G401 (cell line): Measurements from ENCODE around the gene LRRC25. TPM values are rescaled to one million over a fixed set of nuclear protein-coding genes. Genes with fewer than 3 reads are reported as not detected.

Experiments used
- DNase-seq: peaks from one replicate; pipeline ENCODE4 v3.0.0-alpha.2; 2015; ENCODE audit warnings: low spot score
- in situ Hi-C: cut with HindIII; loops from 2 replicates; pipeline ENCODE4 v1.10.0; 2016; ENCODE audit warnings: low sequenced_read_pairs, mixed read lengths
- total RNA-seq: library from RNA; depleted of rRNA; stranded (reverse); fragments of >200 nt; shearing (Covaris generic); gene quantifications from 2 replicates; pipeline ENCODE4 v1.2.3, GENCODE V29; 2014

LRRC25 gene
- total RNA-seq, 1 experiment from 2014 or later: not detected

GRCh38 chr19:18436671-18437490, 39.5 kb upstream of the LRRC25 start:
- DNase-seq: peak; percentile 67
- in situ Hi-C loops: no loop called here

GRCh38 chr19:18435842-18436670, 38.6 kb upstream of the LRRC25 start:
- in situ Hi-C loops: no loop called here
- no peak for DNase-seq

GRCh38 chr19:18435178-18435841, 37.9 kb upstream of the LRRC25 start:
- no peak for DNase-seq
- in situ Hi-C loops: no loop called here

DNA sequence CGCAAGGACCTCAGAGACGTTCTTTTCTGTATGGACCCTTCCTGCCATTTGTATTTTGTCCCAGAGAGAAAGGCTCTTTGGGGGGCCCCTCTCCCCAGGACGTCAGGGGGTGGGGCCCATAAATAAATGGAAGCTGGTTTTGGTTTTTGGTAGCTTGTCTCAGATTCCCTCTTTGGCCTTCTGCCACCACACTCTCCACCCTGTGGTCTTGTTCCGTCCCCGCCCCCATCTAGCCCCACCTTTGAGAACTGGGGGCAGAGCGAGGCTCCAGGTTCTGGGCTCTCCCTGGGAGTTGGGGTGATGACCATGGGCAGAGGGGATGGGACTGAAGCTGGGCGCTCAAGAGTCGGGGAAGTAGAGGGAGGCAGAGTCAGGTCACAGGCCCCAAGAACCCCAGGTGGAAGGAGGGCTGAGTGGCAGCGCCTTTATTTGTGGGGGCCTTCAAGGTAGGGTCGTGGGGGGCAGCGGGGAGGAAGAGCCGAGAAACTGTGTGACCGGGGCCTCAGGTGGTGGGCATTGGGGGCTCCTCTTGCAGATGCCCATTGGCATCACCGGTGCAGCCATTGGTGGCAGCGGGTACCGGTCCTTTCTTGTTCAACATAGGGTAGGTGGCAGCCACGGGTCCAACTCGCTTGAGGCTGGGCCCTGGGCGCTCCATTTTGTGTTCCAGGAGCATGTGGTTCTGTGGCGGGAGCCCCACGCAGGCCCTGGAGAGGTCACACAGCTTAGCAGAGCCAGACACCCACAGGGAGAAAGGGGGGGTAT, 37.2 kb upstream of the LRRC25 start:
- in situ Hi-C loops: no loop called here
- DNase-seq: no peak

DNA sequence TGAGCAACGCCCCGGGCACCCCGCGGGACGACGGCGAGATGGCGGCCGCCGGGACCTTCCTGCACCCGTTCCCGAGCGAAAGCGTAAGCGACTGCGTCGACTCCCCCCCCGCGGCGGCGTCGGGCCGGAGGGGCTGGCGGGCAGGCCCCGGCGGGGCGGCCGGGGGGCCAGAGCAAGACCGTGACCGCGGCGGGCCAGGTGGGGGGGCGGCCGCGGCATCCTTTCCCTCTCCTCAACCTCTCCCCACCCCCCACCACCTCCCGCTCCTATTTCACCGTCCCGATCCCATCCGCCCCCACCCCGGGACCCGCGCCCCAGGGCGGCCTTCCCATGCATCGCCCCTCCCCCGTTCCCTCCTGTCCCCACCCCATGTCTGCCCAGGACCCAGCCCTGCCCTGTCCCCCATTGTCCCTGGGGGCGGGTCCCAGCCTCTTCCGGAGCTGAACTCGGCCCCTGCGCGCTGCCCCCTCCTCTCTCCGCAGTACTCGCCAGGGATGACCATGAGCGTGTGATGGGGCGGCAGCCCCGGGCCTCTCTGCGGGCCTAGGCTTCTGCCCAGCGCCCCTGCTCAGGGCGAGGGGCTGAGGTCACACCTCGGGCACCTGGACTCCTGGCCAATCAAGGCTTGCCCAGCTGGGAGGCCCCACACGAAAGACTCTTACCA, 36.4 kb upstream of the LRRC25 start:
- DNase-seq: no peak
- in situ Hi-C loops: no loop called here

- DNase-seq: no peak
- in situ Hi-C loops: no loop called here
These were observed 35.7 kb upstream of the LRRC25 start for GRCh38 chr19:18433015-18433691.

- in situ Hi-C loops: no loop called here
- no peak for DNase-seq
These were observed 35.0 kb upstream of the LRRC25 start for GRCh38 chr19:18432275-18433014.

- DNase-seq: no peak
These were observed 34.2 kb upstream of the LRRC25 start for GRCh38 chr19:18431351-18432197.

DNA sequence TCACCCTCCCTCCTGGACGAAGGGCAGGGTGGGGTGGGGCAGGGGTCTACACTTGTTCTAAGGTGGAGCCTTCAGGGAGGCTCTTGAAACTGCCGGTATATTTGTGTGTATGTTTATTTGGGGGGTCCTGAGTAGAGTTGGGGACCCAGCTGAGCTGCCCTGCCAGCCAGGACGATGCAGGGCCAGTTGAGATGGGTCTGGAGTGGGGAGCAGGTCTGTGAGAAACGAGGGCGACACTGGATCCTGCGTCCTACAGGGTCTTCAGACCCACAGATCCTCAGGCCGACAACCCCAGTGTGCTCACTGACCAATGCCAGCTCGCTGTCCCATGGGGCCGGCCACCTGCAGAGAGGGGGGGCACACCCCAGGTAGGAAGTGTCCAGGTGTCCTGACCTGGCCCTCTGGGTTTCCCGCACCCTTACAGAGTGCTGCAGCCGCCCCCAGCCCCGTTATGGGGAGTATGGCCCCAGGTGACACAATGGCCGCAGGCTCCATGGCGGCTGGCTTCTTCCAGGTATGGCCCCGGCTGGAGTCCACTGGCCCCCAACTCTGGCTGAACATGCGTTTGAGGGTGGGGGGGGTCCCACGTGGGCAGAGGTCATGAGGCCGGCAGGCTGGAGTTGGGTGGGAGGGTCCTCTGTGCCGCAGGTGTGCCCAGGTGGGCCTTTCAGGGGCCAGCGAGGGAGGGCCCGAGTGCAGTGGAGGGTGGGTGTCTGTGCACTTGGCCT, 33.2 kb upstream of the LRRC25 start:
- no peak for DNase-seq
- in situ Hi-C loops: no loop called here

More at GRCh38 chr19:18431351-18432197, 34.2 kb upstream of the LRRC25 start:
- in situ Hi-C loops: no loop called here

DNA sequence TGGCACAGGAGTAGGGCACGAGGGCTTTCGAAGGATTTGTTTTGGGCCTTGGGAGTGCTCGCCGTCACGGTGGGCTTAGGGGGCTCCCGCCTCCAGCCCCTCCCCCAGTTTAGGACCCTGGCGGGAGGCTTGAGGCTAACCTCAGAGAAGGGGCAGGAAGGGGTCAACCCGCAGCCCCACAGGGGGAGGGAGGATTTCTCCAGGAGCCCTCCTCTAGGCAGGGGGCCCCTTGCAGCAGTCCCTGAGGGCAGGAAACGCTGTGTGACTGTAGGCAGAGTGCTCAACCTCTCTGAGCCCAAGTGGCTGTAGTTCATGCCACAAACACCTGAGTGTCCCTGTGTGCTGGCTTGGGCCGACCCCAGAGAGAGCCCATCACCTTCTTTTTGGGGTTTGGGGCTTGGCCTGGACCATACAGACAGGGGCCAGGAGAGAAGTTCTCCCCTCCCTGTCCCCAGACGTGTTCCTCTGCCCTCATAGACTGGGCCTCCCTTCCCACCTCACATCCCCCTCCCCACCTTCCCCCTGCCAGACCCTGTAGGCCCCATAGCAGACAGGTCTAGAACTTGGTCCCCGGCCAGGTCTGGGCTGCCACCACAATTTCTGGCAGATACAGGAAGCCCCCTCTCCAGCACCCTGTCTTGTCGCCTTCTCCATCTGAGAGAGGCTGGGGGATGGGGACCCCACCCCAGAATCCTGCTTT, 32.4 kb upstream of the LRRC25 start:
- in situ Hi-C loops: no loop called here
- no peak for DNase-seq

- in situ Hi-C loops: no loop called here
- peak; percentile 82 for DNase-seq
These were observed 31.6 kb upstream of the LRRC25 start for GRCh38 chr19:18428787-18429674.

DNA sequence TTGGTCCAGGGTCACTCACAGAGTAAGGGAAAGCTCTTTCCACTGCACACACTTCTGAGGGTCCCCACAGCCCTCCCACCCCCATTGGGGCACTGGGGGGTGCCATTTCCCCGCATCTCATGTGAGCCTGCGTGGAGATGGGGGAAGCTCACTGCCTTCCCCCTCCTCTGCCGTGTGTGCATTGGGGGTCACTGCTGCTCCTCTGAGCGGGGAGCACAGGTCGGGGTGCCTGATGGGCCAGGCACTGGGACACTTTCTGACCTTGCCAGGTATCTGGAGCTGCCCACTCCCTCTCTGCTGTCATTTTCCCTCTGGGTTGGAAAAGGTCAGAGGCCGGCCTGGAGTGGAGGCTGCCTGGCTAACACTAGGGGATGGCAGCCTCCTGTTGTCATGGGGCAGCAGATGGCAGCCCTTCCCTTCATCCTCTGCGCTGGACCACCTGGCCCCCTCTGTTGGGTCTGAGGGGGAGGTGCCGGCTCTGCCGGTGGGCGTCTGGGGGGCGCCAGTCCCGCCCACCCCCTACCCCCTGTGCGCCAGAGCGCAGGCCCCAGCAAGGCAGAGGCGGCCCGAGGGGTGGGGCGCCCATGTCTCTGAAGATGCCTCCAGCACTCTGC, 30.9 kb upstream of the LRRC25 start:
- DNase-seq: no peak
- in situ Hi-C loops: no loop called here

GRCh38 chr19:18427743-18428113, 30.3 kb upstream of the LRRC25 start:
- no peak for DNase-seq
- in situ Hi-C loops: no loop called here

GRCh38 chr19:18427080-18427742, 29.8 kb upstream of the LRRC25 start:
- in situ Hi-C loops: no loop called here
- no peak for DNase-seq
